ENCODE results near the gene ZNF101. TPM values are rescaled to one million over a fixed set of nuclear protein-coding genes. Genes with fewer than 3 reads are reported as not detected.

ZNF101 gene
- total RNA-seq, 1 donor from 2014 or later = 5.7 TPM

- DNase-seq = no peak
Measured at GRCh38 chr19:19711934-19712828, 43.5 kb downstream of the ZNF101 start.

GRCh38 chr19:19719798-19720197 lies 51.2 kb downstream of the ZNF101 start:
- no peak for DNase-seq

- DNase-seq = no peak
Measured at GRCh38 chr19:19721896-19722295, 53.3 kb downstream of the ZNF101 start.

- DNase-seq = peak; percentile 91
Measured at GRCh38 chr19:19732579-19733501, 64.2 kb downstream of the ZNF101 start, which contains the start of gene ZNF14. TSS of gene ZNF14 (minus strand) at chr19:19733112. CDS start at chr19:19732958, 154 bp downstream.

Small RNA genes within 50 kb of the gene (small RNA-seq; reads per million reads assigned to genes)
- gene AC011458.2 (ENCODE audit: low replicate concordance) = not detected

Other genes starting within 250 kb of the ZNF101 start
- 0.39 TPM for gene TSSK6, start 153.3 kb upstream of the ZNF101 start, total RNA-seq
- gene NDUFA13, start 152.6 kb upstream of the ZNF101 start, total RNA-seq = 102 TPM
- gene YJEFN3, start 139.9 kb upstream of the ZNF101 start, total RNA-seq = 0.69 TPM
- gene CILP2, start 130.6 kb upstream of the ZNF101 start, total RNA-seq = 0.49 TPM
- 5.0 TPM for gene PBX4, start 50.2 kb upstream of the ZNF101 start, total RNA-seq
- gene LPAR2, start 40.6 kb upstream of the ZNF101 start, total RNA-seq = 4.9 TPM
- 7.2 TPM for gene GMIP, start 25.2 kb upstream of the ZNF101 start, total RNA-seq
- gene ATP13A1, start 5.2 kb upstream of the ZNF101 start, total RNA-seq = 18.9 TPM
- gene ZNF14, start 64.3 kb downstream of the ZNF101 start, total RNA-seq = 13.8 TPM
- 29.6 TPM for gene ZNF506, start 152.9 kb downstream of the ZNF101 start, total RNA-seq
- 9.5 TPM for gene ZNF253, start 197.0 kb downstream of the ZNF101 start, total RNA-seq
- 11.8 TPM for gene ZNF93, start 232.1 kb downstream of the ZNF101 start, total RNA-seq